ENCODE data around the gene DOCK6. TPM values are rescaled to one million over a fixed set of nuclear protein-coding genes. Genes with fewer than 3 reads are reported as not detected.

Gene DOCK6
- total RNA-seq, 1 experiment from 2014 or later, result 57.9 TPM

DNA sequence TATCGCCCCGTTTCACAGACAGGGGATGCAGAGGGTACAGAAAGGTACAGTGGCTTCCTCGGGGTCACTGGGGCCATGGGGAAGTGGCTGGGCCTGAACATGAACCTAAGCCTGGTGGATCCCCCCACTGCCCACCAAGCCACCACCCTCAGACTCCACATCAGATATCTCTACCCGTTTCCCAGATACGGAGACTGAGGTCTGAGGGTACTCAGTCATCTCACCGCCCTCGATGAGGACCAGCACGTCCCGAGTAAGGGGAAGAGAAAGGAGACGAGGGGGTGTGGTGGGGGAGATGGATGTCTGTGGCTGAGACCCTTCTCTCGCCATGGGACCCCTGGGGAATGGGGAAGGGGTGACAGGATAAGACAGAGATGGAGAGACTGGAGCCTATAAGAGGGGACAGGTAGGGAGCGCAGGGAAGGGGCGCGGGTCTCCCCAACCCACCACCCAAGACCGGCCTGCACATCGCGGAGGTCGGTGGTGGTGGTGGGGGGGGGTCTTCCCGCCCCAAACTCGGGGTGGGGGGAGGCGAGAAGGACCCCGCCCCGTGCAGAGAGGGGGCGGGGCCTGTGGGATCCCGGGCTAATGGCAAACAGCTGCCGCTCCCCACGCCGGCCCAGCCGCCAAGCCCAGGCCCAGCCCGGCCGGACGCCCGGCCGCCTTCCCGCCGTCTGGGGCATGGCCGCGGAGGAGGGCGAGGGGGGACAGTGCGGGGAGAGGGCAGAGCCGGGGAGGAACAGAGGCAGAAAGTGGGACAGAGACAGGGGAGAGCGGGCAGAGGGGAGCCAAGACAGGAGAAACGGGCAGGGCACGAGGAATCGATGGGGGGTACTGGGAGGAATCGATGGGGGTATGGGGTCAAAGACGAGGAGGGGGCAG is 65.7 kb downstream of the DOCK6 start:
- no peak overlapping the region for H2BK5ac ChIP-seq (ENCODE audit: insufficient read length, low read length)
- Mint-ChIP-seq H3K27me3 (ENCODE audit: low read depth) (peaks cover 2% of the 10 kb centered on the region; the same call in 1 of the 2 replicates), H3K4me3 (peak overlapping the region; percentile 76 to 96), H3K36me3 (ENCODE audit: insufficient read depth in 1 of 3, low read depth in 3 of 3) (peaks cover 7 to 31% (median 31%) of the 10 kb centered on the region in 3 experiments; a peak in 6 of 7 replicates), H3K4me1 (peaks cover 6 to 13% of the 10 kb centered on the region in 2 experiments), H3K27ac (peak overlapping the region in 1 of 3 experiments; percentile 68; a peak in 2 of 7 replicates), H3K9me3 (no peaks in the 10 kb centered on the region)
- no peaks in the 10 kb centered on the region for H4K20me1 ChIP-seq (ENCODE audit: control insufficient read depth, insufficient read depth, insufficient read length)
- no peak overlapping the region for H2BK20ac ChIP-seq (ENCODE audit: low read depth, low read length, poor library complexity, severe bottlenecking)
- no peak overlapping the region for H3T11ph ChIP-seq (ENCODE audit: low read length)
- no peaks in the 10 kb centered on the region for H3K9me3 ChIP-seq (ENCODE audit: control insufficient read depth, low read depth, low read length)
- no peak for DNase-seq
- no peaks in the 10 kb centered on the region; the same call in 1 of the 2 replicates for H3K4me1 ChIP-seq (ENCODE audit: insufficient read depth, low read length)
- H3K79me2 ChIP-seq (ENCODE audit: insufficient read depth, low read length), result no peaks in the 10 kb centered on the region
- no peak overlapping the region for H2BK15ac ChIP-seq (ENCODE audit: low read depth, low read length)
- peak overlapping the region; percentile 20 for H3K9ac ChIP-seq (ENCODE audit: extremely low read depth, insufficient read length, low read length)
- H2BK12ac ChIP-seq (ENCODE audit: insufficient read length, low read depth, low read length), result no peak overlapping the region
- H3K18ac ChIP-seq (ENCODE audit: insufficient read length, low read depth, low read length), result peak overlapping the region; percentile 56
- H2AFZ ChIP-seq (ENCODE audit: low read length), result no peak overlapping the region
- H4K91ac ChIP-seq (ENCODE audit: insufficient read length, low read depth, low read length), result no peak overlapping the region
- no peak overlapping the region for H3K27ac ChIP-seq (ENCODE audit: insufficient read length, low read depth, low read length)
- peaks cover 4% of the 10 kb centered on the region for H3K23me2 ChIP-seq (ENCODE audit: insufficient read length, low read depth, low read length, poor library complexity, severe bottlenecking)
- no CpG with 5 or more reads among the region's 47 CpGs for WGBS (ENCODE audit: extremely low coverage, insufficient read length, low lambda C conversion rate)
- no peak overlapping the region for H3K56ac ChIP-seq (ENCODE audit: insufficient read length, low read depth, low read length)
- no peaks in the 10 kb centered on the region for H3K27me3 ChIP-seq (ENCODE audit: insufficient read depth, low read length)
- H3K4ac ChIP-seq (ENCODE audit: low read depth, low read length), result no peak overlapping the region
- H2BK120ac ChIP-seq (ENCODE audit: low read depth, low read length, poor library complexity, severe bottlenecking), result no peak overlapping the region
- H3K14ac ChIP-seq (ENCODE audit: insufficient read depth, low read length), result no peak overlapping the region
- H3K79me1 ChIP-seq (ENCODE audit: insufficient read depth, low read depth, low read length, poor library complexity, severe bottlenecking), result no peaks in the 10 kb centered on the region
- TF ChIP-seq, protein P1, sequence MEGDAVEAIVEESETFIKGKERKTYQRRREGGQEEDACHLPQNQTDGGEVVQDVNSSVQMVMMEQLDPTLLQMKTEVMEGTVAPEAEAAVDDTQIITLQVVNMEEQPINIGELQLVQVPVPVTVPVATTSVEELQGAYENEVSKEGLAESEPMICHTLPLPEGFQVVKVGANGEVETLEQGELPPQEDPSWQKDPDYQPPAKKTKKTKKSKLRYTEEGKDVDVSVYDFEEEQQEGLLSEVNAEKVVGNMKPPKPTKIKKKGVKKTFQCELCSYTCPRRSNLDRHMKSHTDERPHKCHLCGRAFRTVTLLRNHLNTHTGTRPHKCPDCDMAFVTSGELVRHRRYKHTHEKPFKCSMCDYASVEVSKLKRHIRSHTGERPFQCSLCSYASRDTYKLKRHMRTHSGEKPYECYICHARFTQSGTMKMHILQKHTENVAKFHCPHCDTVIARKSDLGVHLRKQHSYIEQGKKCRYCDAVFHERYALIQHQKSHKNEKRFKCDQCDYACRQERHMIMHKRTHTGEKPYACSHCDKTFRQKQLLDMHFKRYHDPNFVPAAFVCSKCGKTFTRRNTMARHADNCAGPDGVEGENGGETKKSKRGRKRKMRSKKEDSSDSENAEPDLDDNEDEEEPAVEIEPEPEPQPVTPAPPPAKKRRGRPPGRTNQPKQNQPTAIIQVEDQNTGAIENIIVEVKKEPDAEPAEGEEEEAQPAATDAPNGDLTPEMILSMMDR (conservative IDR thresholded peaks at IDR 0.05), result no peak
- H4K8ac ChIP-seq (replicated peaks; ENCODE audit: insufficient read length, low read depth, low read length), result no peak overlapping the region
- H3K23ac ChIP-seq (ENCODE audit: insufficient read length, low read depth, low read length), result no peak overlapping the region
- no peak overlapping the region for H2AK5ac ChIP-seq (ENCODE audit: insufficient read length, low read length)
- peak overlapping the region; percentile 72 for H3K4me2 ChIP-seq (ENCODE audit: insufficient read depth, insufficient read length, low read length)
- H4K5ac ChIP-seq (ENCODE audit: insufficient read length, low read depth, low read length), result no peak overlapping the region

All from H9 (cell line).